Vagina (tissue), 2 donors: ENCODE results near the gene PARD3.

ENCODE experiments used
- CTCF ChIP-seq, 3 experiments: fragments of 450-650 bp in 2 of 3; fragments of 200-600 bp in 1 of 3; sonication (generic) in 1 of 3; IDR thresholded peaks; one replicate each; pipeline ENCODE4 v1.5.1; 2017 to 2019; ENCODE audit warnings: antibody characterized with exemption in 3 of 3, mild to moderate bottlenecking in 2 of 3, moderate library complexity in 2 of 3
- POLR2A ChIP-seq, 2 donors: fragments of 450-650 bp; IDR thresholded peaks; one replicate each; pipeline ENCODE4 v1.6.1; 2017; ENCODE audit warnings: antibody characterized with exemption in 2 of 2, mild to moderate bottlenecking in 2 of 2, moderate library complexity in 2 of 2
- POLR2AphosphoS5 ChIP-seq, 2 donors: sonication (generic); formaldehyde crosslinking; IDR thresholded peaks; one replicate each; pipeline ENCODE4 v1.9.0; 2017; ENCODE audit warnings: antibody characterized with exemption in 2 of 2, mild to moderate bottlenecking in 2 of 2, low read depth in 1 of 2; ENCODE audit not compliant: insufficient read depth in 1 of 2

GRCh38 chr10:34607894-34608293, 207.2 kb downstream of the PARD3 start:
- TF ChIP-seq POLR2AphosphoS5 (IDR thresholded peaks at IDR 0.05; ENCODE audit: insufficient read depth in 1 of 2, low read depth in 1 of 2) (no peak), CTCF (IDR thresholded peaks at IDR 0.05) (no peak), POLR2A (IDR thresholded peaks at IDR 0.05) (no peak)
